Measurements from ENCODE around the gene BAD. TPM values are rescaled to one million over a fixed set of nuclear protein-coding genes. Genes with fewer than 3 reads are reported as not detected.

Gene BAD
- total and polyA plus RNA-seq, 2 of the 13 experiments (the other 11 are each of a cell fraction or from before 2014, with no cell fraction given): 17.9 to 28.5 TPM

DNA sequence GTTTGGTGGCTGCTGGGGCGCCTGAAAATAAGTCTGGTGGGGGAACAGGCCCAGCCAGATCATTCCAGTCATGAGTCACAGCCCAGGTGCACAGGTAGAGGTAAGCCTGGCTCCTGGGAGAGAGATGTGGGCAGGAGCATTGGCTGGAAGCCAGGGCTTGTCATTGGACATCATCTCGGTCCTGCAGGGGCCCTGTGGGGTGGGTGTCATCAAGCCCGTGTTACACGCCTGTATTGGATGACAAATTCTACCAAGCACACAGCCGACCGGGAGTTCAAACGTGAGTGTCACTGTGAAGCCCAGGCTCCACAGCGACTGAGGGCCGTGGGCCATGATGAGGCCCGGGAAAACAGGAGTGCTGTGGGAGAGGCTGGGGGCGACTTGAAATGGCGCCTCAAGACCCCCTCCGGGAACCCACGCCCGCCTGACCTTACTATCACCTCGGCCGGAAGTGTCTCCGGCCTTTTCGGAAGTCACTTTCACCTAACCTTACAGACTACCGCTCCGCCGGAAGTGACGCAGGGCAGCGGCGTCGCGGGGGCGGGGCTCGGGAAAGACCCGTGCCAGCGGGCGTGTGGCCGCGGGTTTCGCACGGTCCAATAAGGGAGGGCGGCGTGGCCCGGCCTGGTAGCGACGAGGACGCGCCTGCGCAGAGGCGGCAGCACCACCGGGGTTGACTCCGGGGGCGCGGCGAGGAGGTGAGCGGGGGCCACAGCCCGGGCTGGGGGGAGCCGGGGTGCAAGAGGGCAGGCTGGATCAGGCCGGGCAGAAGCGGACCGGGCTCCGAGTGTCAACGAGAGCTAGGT is 43.8 kb downstream of the BAD start, which contains the start of gene FKBP2 (continued):
- peak; percentile 10; the same call in 1 of the 2 replicates for TF ChIP-seq TFAP4 (IDR thresholded peaks at IDR 0.05; ENCODE audit: borderline replicate concordance, low read depth)
- no peak for TF ChIP-seq PTBP1 (IDR thresholded peaks at IDR 0.05; ENCODE audit: low read depth, low read length, poor library complexity, severe bottlenecking)
- TF ChIP-seq, protein P1, sequence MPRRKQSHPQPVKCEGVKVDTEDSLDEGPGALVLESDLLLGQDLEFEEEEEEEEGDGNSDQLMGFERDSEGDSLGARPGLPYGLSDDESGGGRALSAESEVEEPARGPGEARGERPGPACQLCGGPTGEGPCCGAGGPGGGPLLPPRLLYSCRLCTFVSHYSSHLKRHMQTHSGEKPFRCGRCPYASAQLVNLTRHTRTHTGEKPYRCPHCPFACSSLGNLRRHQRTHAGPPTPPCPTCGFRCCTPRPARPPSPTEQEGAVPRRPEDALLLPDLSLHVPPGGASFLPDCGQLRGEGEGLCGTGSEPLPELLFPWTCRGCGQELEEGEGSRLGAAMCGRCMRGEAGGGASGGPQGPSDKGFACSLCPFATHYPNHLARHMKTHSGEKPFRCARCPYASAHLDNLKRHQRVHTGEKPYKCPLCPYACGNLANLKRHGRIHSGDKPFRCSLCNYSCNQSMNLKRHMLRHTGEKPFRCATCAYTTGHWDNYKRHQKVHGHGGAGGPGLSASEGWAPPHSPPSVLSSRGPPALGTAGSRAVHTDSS (CRISPR knock-in tag; conservative IDR thresholded peaks at IDR 0.05): no peak
- peak; percentile 61 for TF ChIP-seq ZBTB40 (IDR thresholded peaks at IDR 0.05)
- no peak for TF ChIP-seq ZBTB40 (CRISPR knock-in tag; IDR thresholded peaks at IDR 0.05)
- TF ChIP-seq RFXANK (CRISPR knock-in tag; IDR thresholded peaks at IDR 0.05): no peak
- peak; percentile 94 for TF ChIP-seq THAP11 (CRISPR knock-in tag; IDR thresholded peaks at IDR 0.05)
- no peak for TF ChIP-seq ADNP (CRISPR knock-in tag; IDR thresholded peaks at IDR 0.05)
- TF ChIP-seq KAT7 (CRISPR knock-in tag; IDR thresholded peaks at IDR 0.05; ENCODE audit: borderline replicate concordance): no peak
- peak; percentile 37 for TF ChIP-seq TEAD3 (CRISPR knock-in tag; optimal IDR thresholded peaks at IDR 0.05; ENCODE audit: borderline replicate concordance)
- TF ChIP-seq ZNF549 (CRISPR knock-in tag; IDR thresholded peaks at IDR 0.05): 0 out of 2 replicates have a peak, but pooled peaks have one; percentile 53
- TF ChIP-seq SRSF1 (optimal IDR thresholded peaks at IDR 0.05; ENCODE audit: low read depth, low read length): peak; percentile 51
- TF ChIP-seq NFYB (CRISPR knock-in tag; IDR thresholded peaks at IDR 0.05): peak; percentile 83
- TF ChIP-seq KLF15 (CRISPR knock-in tag; IDR thresholded peaks at IDR 0.05; ENCODE audit: borderline replicate concordance): no peak
